HG02623 (cell line): ENCODE data around the gene GOLGA6D.
"Not testable (repeated sequence)": the region's sequence is repeated elsewhere in the genome, so short reads cannot be mapped to it uniquely, and the experiment has no call there.

ENCODE experiments used
- ATAC-seq: cut with Tn5 transposase; IDR thresholded peaks from one replicate; pipeline ENCODE4 v1.9.1; 2021; ENCODE audit warnings: moderate library complexity; ENCODE audit not compliant: unreplicated experiment

GOLGA6D gene

DNA sequence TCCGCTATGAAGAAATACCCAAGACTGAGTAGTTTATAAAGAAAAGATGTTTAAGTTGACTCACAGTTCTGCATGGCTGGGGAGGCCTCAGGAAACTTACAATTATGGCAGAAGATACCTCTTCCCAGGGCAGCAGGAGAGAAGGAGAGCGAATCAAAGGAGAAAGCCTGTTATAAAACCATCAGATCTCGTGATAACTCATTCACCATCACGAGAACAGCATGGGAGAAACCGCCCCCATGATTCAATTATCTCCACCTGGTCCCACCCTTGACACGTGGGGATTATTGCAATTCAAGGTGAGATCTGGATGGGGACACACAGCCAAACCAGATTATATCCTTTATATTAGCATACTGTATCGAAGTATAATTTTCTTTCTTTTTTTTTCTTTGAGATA is 49.5 kb downstream of the GOLGA6D start:
- not testable (repeated sequence) for ATAC-seq

DNA sequence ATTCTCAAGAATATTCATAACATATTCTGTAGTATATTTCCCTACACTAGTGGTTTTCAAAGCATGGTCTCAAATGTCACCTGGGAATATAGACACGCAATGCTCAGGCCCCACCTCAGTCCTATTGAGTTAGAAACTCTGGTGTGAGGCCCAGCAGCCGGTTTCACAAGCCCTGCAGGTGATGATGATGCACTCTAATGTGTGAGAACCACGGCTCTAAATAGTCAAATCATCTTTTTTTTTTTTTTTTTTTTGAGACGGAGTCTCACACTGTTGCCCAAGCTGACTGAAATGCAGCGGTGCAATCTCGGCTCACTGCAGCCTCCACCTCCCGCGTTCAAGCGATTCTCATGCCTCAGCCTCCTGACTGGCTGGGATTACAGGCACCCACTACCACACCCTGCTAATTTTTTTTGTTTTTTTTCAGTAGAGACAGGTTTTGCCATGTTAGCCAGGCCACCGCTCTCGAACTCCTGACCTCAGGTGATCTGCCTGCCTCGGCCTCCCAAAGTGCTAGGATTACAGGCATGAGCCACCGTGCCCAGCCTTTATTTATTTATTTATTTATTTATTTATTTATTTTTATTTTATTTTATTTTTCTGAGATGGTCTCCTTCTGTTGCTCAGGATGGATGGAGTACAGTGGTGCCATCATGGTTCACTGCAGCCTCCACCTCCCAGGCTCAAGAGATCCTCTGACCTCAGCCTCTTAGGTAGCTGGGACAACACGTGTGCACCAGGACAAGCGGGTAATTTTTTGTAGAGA is 51.2 kb downstream of the GOLGA6D start:
- not testable (repeated sequence) for ATAC-seq

DNA sequence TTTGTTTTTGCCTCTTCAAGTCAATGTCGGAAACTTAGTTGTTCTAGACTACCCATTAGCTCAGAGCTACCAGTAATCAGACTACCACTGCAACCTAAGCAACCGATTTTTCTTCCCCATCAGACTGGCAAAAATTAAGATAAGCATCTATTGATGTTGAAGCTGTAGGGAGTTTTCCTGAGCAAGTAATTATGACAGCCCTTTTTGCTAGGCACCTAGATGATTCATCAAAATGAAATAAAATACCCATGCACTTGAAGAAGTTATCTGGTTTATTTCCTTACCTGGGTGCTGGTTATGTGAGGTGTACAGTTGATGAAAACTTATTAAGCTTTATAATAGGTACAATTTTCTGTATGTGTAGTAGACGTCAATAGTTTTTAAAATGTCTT is 52.7 kb downstream of the GOLGA6D start:
- ATAC-seq: no peak

DNA sequence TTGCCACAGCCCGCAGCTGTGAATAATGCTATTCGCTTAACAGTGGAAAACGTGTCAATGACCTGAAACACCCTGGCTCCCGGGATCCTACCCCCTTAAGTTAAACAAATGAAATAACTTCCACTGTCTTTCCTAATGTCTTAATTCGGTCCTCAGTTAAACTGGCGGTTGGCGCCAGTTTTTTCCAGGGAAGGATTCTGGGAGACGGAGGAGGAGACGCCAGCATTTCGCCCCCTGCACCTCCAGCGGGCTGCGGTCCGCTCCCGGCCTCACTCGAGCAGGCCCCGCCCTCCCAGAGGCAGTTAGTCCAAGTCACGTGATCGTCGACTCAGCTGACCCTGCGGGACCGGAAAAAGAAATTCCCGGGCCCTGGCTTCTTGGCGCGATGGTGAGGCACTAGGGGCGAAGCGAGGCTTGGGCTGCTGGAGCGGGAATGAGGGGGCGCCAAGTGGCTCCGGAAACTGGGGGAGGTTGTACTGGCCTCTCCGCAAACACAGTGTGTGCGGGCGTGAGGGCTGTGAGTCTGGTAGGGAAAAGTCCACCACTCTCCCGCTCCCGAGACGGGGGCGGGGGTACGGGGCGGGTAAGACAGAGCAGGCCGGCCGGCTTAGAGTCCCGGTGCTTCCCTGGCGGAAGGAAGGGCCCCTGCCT is 53.2 kb downstream of the GOLGA6D start, which contains the start of gene COMMD4:
Gene COMMD4 (plus strand): TSS at position 359 of the 651 bp plus-strand sequence. CDS start 27 bp downstream, at position 386.
- ATAC-seq: peak; percentile 64

DNA sequence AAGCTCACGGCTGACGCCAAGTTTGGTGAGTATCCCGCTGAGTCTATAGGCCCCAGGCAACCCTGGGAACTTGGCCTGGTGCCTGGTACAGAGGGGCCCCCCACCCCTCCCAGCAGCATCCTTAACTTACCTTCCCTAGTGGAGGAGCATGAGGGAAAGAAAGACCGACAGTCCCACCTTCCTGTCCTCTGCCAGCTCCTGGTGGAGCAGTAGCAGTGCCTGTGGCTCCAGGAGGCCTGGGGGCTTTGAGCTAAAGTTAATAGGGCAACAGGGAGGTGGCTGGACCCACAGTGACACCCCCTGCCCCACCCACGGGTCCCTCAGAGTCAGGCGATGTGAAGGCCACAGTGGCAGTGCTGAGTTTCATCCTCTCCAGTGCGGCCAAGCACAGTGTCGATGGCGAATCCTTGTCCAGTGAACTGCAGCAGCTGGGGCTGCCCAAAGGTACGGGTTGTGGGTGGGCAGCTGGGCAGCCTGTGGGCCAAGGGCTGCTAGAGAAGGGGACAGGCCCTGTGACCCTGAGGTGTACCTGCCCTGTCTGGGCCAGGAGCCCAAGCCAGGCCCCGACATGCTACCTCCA is 56.1 kb downstream of the GOLGA6D start:
- no peak for ATAC-seq

DNA sequence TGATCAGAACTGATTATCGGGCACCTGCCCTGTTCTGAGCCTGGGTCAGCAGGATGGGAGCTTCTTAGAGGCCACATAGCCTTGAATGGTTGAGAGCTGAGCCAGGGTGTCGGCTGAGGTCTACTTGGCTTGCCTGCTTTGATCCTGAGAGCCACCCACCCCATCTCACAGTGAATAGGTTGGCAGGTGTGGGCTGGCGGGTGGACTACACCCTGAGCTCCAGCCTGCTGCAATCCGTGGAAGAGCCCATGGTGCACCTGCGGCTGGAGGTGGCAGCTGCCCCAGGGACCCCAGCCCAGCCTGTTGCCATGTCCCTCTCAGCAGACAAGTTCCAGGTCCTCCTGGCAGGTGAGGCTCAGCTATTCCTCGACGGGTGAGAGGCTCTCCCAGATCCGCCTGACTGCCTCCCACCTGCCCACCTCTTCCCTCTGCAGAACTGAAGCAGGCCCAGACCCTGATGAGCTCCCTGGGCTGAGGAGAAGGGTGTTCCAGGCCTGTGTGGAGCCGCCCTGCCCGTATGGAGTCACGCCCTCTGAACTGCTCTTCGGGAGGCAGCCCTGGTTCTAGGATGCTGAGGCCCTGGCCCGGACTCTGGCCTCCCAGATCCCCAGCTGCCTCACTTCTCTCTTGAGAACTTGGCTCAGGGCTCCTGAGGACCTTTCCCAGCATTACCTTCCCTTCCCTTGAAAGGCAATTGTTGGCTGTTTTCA is 57.1 kb downstream of the GOLGA6D start:
- ATAC-seq: no peak

DNA sequence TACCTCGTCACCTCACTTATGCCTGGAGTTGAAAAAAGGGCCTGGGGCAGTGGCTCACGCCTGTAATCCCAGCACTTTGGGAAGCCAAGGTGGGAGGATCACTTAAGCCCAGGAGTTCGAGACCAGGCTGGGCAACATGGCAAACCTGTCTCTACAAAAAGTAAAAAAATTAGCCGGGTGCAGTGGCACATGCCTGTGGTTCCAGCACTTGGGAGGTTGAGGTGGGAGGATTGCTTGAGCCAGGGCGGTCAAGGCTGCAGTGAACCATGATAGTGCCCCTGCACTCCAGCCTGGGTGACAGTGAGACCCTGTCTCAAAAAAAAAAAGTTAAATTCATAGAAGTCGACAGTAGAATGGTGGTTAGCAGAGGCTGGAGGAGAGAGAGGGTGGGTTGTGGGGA is 59.6 kb downstream of the GOLGA6D start:
- no peak for ATAC-seq

DNA sequence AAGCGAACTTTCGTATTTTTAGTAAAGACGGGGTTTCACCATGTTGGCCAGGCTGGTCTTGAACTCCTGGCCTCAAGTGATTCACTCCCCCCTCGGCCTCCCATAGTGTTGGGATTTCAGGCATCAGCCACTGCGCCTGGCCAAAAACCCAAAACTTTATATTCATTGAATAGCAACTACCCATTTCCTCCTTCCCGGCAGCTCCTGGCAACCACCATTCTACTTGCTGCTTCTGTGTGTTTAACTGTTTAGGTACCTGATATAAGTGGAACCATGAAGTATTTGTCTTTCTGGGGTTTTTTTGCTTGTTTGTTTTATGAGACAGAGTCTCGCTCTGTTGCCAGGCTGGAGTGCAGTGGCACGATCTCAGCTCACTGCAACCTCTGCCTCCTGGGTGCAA is 61.3 kb downstream of the GOLGA6D start:
- not testable (repeated sequence) for ATAC-seq
